WTC11 (cell line): ENCODE results near the gene DNAJB5. TPM values are rescaled to one million over a fixed set of nuclear protein-coding genes. Genes with fewer than 3 reads are reported as not detected.
"Not testable (repeated sequence)": the region's sequence is repeated elsewhere in the genome, so short reads cannot be mapped to it uniquely, and the experiment has no call there.

Experiments
- ATAC-seq: fragments of 200-7000 bp; cut with Tn5 transposase; 2 replicates; pipeline ENCODE4 v1.10.0; 2021; ENCODE audit warnings: mild to moderate bottlenecking, moderate library complexity
- CTCF ChIA-PET: fragments of 300-600 bp; sonication (Branson Sonifier 250); formaldehyde crosslinking; loops from one replicate; lab custom pipeline; 2021; ENCODE audit warnings: antibody characterized with exemption; lab: Charles Lee
- POLR2A ChIA-PET: fragments of 350-600 bp; sonication (Branson Sonifier 250); formaldehyde crosslinking; loops from one replicate; lab custom pipeline; 2021; ENCODE audit warnings: antibody characterized with exemption; lab: Charles Lee
- DNase-seq: peaks from one replicate; pipeline ENCODE4 v3.0.0; 2021; ENCODE audit warnings: low spot score
- H3K27ac Mint-ChIP-seq: 2 replicates; pipeline ENCODE4 v1.8.0; 2021; ENCODE audit warnings: mixed read lengths
- H3K27me3 Mint-ChIP-seq: 2 replicates; pipeline ENCODE4 v1.8.0; 2021; ENCODE audit warnings: low read depth, mild to moderate bottlenecking, moderate library complexity, mixed read lengths
- H3K36me3 Mint-ChIP-seq: 2 replicates; pipeline ENCODE4 v1.8.0; 2021; ENCODE audit warnings: mixed read lengths
- H3K4me1 Mint-ChIP-seq: 2 replicates; pipeline ENCODE4 v1.8.0; 2022; ENCODE audit warnings: mixed read lengths
- H3K4me3 Mint-ChIP-seq: 2 replicates; pipeline ENCODE4 v1.8.0; 2021; ENCODE audit warnings: mild to moderate bottlenecking, moderate library complexity, mixed read lengths
- H3K9me3 Mint-ChIP-seq: 2 replicates; pipeline ENCODE4 v1.8.0; 2021; ENCODE audit warnings: mixed read lengths
- CBFB ChIP-seq: sonication (generic); formaldehyde crosslinking; IDR thresholded peaks from 2 replicates; pipeline ENCODE4 v1.8.1; 2022; ENCODE audit warnings: mild to moderate bottlenecking, low read depth, missing genetic modification reagents
- ESRRA ChIP-seq: sonication (generic); formaldehyde crosslinking; IDR thresholded peaks from 2 replicates; pipeline ENCODE4 v1.8.1; 2022; ENCODE audit warnings: mild to moderate bottlenecking, missing genetic modification reagents, borderline replicate concordance
- GTF2I ChIP-seq: fragments of 250-450 bp; sonication (Bioruptor Pico); conservative IDR thresholded peaks from 2 replicates; pipeline ENCODE4 v1.4.0; 2021; ENCODE audit warnings: mild to moderate bottlenecking
- MXD4 ChIP-seq: fragments of 250-450 bp; sonication (Bioruptor Pico); IDR thresholded peaks from 2 replicates; pipeline ENCODE4 v1.8.0; 2021; ENCODE audit warnings: mild to moderate bottlenecking, moderate library complexity, borderline replicate concordance
- RELA ChIP-seq: sonication (generic); formaldehyde crosslinking; IDR thresholded peaks from 2 replicates; pipeline ENCODE4 v1.8.1; 2022; ENCODE audit warnings: missing genetic modification reagents, mild to moderate bottlenecking, borderline replicate concordance
- SMAD4 ChIP-seq: sonication (generic); formaldehyde crosslinking; IDR thresholded peaks from 2 replicates; pipeline ENCODE4 v1.8.0; 2022; ENCODE audit warnings: mild to moderate bottlenecking, missing genetic modification reagents
- TCF7 ChIP-seq: sonication (generic); formaldehyde crosslinking; IDR thresholded peaks from 2 replicates; pipeline ENCODE4 v1.8.0; 2022; ENCODE audit warnings: mild to moderate bottlenecking, low read depth, missing genetic modification reagents, moderate library complexity
- TEAD4 ChIP-seq: sonication (generic); formaldehyde crosslinking; IDR thresholded peaks from 2 replicates; pipeline ENCODE4 v1.8.0; 2022; ENCODE audit warnings: mild to moderate bottlenecking, missing genetic modification reagents
- ZBTB21 ChIP-seq: sonication (generic); formaldehyde crosslinking; IDR thresholded peaks from 2 replicates; pipeline ENCODE4 v1.8.1; 2023; ENCODE audit warnings: mild to moderate bottlenecking, missing genetic modification reagents, borderline replicate concordance
- ZNF396 ChIP-seq: fragments of 250-450 bp; sonication (Bioruptor Pico); IDR thresholded peaks from 2 replicates; pipeline ENCODE4 v1.8.0; 2021; ENCODE audit warnings: mild to moderate bottlenecking, moderate library complexity, borderline replicate concordance
- total RNA-seq: library from RNA; stranded (reverse); gene quantifications from 3 replicates; pipeline ENCODE4 v1.2.3, GENCODE V29; 2021
- TF ChIP-seq, protein P1 (sequence below): sonication (generic); formaldehyde crosslinking; IDR thresholded peaks from 2 replicates; pipeline ENCODE4 v1.8.0; 2022; ENCODE audit warnings: mild to moderate bottlenecking, missing genetic modification reagents
- TF ChIP-seq, protein P2 (sequence below): sonication (generic); formaldehyde crosslinking; IDR thresholded peaks from 2 replicates; pipeline ENCODE4 v1.8.1; 2023; ENCODE audit warnings: mild to moderate bottlenecking, missing genetic modification reagents
- TF ChIP-seq, protein P3 (sequence below): sonication (generic); formaldehyde crosslinking; IDR thresholded peaks from 2 replicates; pipeline ENCODE4 v1.8.1; 2023; ENCODE audit warnings: mild to moderate bottlenecking, missing genetic modification reagents, moderate library complexity
- TF ChIP-seq, protein P4 (sequence below): sonication (generic); formaldehyde crosslinking; IDR thresholded peaks from 2 replicates; pipeline ENCODE4 v1.8.0; 2023; ENCODE audit warnings: missing genetic modification reagents
- TF ChIP-seq, protein P5 (sequence below): fragments of 250-450 bp; sonication (Bioruptor Pico); conservative IDR thresholded peaks from 2 replicates; pipeline ENCODE4 v1.9.0; 2021; ENCODE audit warnings: mild to moderate bottlenecking
- TF ChIP-seq, protein P6 (sequence below): sonication (generic); formaldehyde crosslinking; IDR thresholded peaks from 2 replicates; pipeline ENCODE4 v1.8.0; 2023; ENCODE audit warnings: mild to moderate bottlenecking, missing genetic modification reagents

The DNAJB5 gene
- total RNA-seq, 1 experiment from 2014 or later: 30.0 TPM

DNA sequence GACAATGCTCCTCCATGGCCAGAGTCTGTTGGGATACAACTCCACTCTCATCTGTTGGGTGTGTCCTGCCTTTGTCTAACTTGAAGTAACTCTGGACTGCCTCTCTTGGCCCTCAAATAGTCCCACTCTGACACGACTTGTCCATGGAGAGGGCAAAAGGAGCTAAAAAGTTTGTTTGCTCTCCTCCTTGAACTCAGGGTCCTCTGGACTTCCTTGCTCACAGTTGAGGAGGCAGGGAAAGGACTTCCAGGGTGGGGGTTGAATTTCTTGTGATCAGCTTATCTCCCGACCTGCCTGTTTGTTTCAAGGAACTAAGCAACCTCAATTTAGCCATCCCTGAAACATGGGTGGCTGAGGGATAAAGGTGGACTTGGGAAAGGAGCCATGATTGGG is 11.7 kb downstream of the DNAJB5 start (continued):
- TF ChIP-seq, protein P1, sequence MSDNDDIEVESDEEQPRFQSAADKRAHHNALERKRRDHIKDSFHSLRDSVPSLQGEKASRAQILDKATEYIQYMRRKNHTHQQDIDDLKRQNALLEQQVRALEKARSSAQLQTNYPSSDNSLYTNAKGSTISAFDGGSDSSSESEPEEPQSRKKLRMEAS (CRISPR knock-in tag): no peak
- TF ChIP-seq SMAD4 (CRISPR knock-in tag): no peak
- no peak for TF ChIP-seq TCF7 (CRISPR knock-in tag)

DNA sequence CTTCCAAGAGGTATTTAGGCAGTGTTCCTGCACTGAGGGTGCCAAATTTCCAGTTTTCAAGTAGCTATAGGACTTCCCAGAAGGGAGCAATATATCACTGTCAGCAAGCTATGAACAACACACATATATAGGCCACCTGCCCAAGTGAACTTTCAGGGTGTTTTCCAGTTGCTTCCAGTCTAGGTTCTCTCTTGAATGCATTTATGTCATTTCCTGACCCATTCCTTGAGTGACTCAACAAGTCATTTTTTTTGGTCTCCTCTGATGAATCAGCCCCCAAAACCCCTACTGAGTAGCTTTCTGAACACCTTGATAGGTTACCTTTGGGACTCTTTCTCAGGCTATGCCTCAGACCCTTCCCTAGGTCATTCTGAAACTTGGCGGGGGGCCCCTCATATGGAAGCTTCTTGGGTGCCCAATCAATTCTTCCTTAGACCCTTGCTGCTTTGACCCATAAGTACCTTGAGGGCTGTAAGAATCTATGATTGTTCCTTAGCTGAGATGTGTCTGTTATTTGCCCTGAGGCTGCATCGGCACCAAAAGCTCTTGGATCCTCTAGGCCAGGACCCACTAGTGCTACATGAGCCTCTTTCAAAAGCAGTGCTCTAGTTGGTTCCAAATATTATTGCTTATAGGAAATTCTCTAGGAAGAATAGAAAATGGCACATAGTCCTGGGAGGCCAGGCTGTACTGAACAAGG is 12.4 kb downstream of the DNAJB5 start:
- H3K4me1 Mint-ChIP-seq: peaks cover 49% of the 10 kb centered on the region
- no peaks in the 10 kb centered on the region for H3K27me3 Mint-ChIP-seq
- H3K4me3 Mint-ChIP-seq: no peak overlapping the region
- ChIA-PET POLR2A (interaction anchor here (0.5 to 2.1 kb wide), 3 partner anchors 12 to 267 kb away, joined by 3 to 8 read pairs (median 4); partner anchors contain the start of gene DNAJB5), CTCF (interaction anchor here (1.5 to 3.1 kb wide), 4 partner anchors 8 to 102 kb away, joined by 4 to 14 read pairs (median 6); no protein-coding TSS in a partner anchor)
- ATAC-seq (no peak), DNase-seq (no peak)
- no peak overlapping the region for H3K27ac Mint-ChIP-seq
- H3K9me3 Mint-ChIP-seq: peaks cover 6% of the 10 kb centered on the region; the same call in 1 of the 2 replicates
- TF ChIP-seq ESRRA (CRISPR knock-in tag) (no peak), MXD4 (no peak)
- TF ChIP-seq, protein P2, sequence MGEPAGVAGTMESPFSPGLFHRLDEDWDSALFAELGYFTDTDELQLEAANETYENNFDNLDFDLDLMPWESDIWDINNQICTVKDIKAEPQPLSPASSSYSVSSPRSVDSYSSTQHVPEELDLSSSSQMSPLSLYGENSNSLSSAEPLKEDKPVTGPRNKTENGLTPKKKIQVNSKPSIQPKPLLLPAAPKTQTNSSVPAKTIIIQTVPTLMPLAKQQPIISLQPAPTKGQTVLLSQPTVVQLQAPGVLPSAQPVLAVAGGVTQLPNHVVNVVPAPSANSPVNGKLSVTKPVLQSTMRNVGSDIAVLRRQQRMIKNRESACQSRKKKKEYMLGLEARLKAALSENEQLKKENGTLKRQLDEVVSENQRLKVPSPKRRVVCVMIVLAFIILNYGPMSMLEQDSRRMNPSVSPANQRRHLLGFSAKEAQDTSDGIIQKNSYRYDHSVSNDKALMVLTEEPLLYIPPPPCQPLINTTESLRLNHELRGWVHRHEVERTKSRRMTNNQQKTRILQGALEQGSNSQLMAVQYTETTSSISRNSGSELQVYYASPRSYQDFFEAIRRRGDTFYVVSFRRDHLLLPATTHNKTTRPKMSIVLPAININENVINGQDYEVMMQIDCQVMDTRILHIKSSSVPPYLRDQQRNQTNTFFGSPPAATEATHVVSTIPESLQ (CRISPR knock-in tag): no peak
- TF ChIP-seq, protein P3, sequence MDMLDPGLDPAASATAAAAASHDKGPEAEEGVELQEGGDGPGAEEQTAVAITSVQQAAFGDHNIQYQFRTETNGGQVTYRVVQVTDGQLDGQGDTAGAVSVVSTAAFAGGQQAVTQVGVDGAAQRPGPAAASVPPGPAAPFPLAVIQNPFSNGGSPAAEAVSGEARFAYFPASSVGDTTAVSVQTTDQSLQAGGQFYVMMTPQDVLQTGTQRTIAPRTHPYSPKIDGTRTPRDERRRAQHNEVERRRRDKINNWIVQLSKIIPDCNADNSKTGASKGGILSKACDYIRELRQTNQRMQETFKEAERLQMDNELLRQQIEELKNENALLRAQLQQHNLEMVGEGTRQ (CRISPR knock-in tag): no peak
- TF ChIP-seq, protein P4, sequence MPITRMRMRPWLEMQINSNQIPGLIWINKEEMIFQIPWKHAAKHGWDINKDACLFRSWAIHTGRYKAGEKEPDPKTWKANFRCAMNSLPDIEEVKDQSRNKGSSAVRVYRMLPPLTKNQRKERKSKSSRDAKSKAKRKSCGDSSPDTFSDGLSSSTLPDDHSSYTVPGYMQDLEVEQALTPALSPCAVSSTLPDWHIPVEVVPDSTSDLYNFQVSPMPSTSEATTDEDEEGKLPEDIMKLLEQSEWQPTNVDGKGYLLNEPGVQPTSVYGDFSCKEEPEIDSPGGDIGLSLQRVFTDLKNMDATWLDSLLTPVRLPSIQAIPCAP (CRISPR knock-in tag): no peak
- peaks cover 10% of the 10 kb centered on the region for H3K36me3 Mint-ChIP-seq

DNA sequence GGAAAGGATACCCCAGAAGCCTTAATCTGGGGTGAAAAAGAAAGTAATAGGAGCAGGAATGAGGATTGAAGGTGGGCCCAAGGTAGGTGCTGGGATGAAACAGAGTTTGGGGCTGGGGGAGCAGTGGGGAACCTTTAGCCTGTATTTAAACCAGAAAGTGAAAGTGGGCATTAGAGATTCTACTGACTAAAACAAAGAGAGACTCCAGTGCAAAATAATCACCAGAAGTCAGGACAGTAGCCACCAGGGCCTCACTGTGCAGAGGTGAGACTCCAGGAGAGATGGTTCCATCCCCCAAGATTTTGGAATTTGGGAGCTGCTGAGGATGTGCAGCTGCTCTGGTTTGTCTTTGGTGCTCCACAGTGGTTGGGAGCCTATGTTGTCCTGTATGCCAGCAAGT is 13.1 kb downstream of the DNAJB5 start:
- TF ChIP-seq RELA (CRISPR knock-in tag) (no peak), GTF2I (CRISPR knock-in tag) (no peak), ZNF396 (CRISPR knock-in tag) (no peak), MXD4 (no peak), TEAD4 (no peak), CBFB (no peak), ZBTB21 (CRISPR knock-in tag) (no peak)
- TF ChIP-seq, protein P5, sequence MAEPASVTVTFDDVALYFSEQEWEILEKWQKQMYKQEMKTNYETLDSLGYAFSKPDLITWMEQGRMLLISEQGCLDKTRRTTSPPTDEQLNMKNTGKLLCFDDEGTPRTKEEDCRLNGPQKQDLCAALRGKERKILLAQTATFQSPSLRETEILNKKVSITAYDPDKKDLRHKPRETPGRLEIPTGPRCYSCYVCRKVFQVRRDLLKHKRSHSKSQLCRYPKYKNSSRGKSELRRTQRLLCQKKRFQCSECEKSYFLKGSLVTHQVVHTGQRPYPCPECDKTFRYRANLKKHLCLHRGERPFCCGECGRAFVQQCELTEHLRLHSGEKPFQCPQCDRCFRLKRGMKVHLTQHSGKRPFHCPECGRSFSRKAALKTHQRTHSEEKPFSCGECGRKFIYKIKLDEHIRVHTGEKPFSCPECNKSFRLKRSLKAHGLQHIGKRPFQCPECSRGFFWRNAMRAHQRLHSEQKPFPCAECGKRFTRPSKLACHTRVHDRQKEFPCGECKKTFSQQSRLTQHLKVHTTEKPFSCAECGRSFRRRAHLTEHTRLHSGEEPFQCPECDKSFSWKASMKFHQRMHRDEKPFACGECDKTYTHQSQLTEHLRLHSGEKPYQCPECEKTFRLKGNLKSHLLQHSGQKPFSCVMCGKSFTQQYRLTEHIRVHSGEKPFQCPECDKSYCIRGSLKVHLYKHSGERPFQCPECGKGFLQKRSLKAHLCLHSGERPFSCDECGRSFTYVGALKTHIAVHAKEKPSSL (CRISPR knock-in tag): no peak
- TF ChIP-seq, protein P6, sequence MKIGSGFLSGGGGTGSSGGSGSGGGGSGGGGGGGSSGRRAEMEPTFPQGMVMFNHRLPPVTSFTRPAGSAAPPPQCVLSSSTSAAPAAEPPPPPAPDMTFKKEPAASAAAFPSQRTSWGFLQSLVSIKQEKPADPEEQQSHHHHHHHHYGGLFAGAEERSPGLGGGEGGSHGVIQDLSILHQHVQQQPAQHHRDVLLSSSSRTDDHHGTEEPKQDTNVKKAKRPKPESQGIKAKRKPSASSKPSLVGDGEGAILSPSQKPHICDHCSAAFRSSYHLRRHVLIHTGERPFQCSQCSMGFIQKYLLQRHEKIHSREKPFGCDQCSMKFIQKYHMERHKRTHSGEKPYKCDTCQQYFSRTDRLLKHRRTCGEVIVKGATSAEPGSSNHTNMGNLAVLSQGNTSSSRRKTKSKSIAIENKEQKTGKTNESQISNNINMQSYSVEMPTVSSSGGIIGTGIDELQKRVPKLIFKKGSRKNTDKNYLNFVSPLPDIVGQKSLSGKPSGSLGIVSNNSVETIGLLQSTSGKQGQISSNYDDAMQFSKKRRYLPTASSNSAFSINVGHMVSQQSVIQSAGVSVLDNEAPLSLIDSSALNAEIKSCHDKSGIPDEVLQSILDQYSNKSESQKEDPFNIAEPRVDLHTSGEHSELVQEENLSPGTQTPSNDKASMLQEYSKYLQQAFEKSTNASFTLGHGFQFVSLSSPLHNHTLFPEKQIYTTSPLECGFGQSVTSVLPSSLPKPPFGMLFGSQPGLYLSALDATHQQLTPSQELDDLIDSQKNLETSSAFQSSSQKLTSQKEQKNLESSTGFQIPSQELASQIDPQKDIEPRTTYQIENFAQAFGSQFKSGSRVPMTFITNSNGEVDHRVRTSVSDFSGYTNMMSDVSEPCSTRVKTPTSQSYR: no peak
- peaks cover 46% of the 10 kb centered on the region for H3K4me1 Mint-ChIP-seq

DNA sequence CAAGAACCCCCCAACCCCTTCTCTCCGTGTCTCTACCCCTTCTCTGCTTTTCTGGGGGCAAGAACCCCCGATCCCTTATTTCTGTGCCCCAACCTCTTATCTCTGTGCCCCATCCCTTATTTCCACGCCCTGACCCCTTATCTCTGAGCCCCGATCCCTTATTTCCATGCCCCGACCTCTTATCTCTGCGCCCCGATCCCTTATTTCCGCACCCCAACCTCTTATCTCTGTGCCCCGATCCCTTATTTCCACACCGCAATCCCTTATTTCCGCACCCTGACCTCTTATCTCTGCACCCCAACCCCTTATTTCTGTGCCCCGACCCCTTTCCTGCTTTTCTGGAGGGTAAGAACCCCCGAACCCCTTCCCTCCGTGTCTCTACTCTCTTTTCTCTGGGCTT is 14.8 kb downstream of the DNAJB5 start:
- peaks cover 24% of the 10 kb centered on the region for H3K36me3 Mint-ChIP-seq
- peaks cover 18% of the 10 kb centered on the region for H3K9me3 Mint-ChIP-seq
- ATAC-seq, H3K4me3 Mint-ChIP-seq, POLR2A ChIA-PET, H3K27me3 Mint-ChIP-seq, H3K27ac Mint-ChIP-seq, CTCF ChIA-PET, DNase-seq: not testable (repeated sequence)
- H3K4me1 Mint-ChIP-seq: peaks cover 45% of the 10 kb centered on the region

More for the DNA sequence above, 13.1 kb downstream of the DNAJB5 start:
- CTCF ChIA-PET: interaction anchor here (1.5 to 3.1 kb wide), 4 partner anchors 8 to 103 kb away, joined by 4 to 14 read pairs (median 6); no protein-coding TSS in a partner anchor
- ATAC-seq (no peak), DNase-seq (no peak)
- Mint-ChIP-seq H3K27me3 (no peaks in the 10 kb centered on the region), H3K4me3 (no peak overlapping the region), H3K36me3 (peaks cover 10% of the 10 kb centered on the region), H3K27ac (no peak overlapping the region; the same call in 1 of the 2 replicates), H3K9me3 (peaks cover 6% of the 10 kb centered on the region; the same call in 1 of the 2 replicates)
- POLR2A ChIA-PET: interaction anchor here (0.5 to 1.1 kb wide), 2 partner anchors 13 to 267 kb away, joined by 3 to 4 read pairs; partner anchors contain the start of gene DNAJB5
